ENCODE measurements around the gene SORBS1.

GRCh38 chr10:95397747-95398146, 163.4 kb downstream of the SORBS1 start:
- TF ChIP-seq CTCF (IDR thresholded peaks at IDR 0.05), result no peak
- TF ChIP-seq POLR2A (IDR thresholded peaks at IDR 0.05), result no peak
- TF ChIP-seq POLR2AphosphoS5 (IDR thresholded peaks at IDR 0.05), result no peak
- no peak for TF ChIP-seq EP300 (IDR thresholded peaks at IDR 0.05; ENCODE audit: low read depth)
